Choroid plexus epithelial cell (primary cell): ENCODE results near the gene NRXN3.
A peak's percentile ranks its signal among the peaks of the same experiment; 100 is the strongest.
"Not testable (repeated sequence)": the region's sequence is repeated elsewhere in the genome, so short reads cannot be mapped to it uniquely, and the experiment has no call there.

Source experiments
- DNase-seq: peaks from one replicate; pipeline ENCODE4 v3.0.0-alpha.2; 2010; ENCODE audit warnings: low read depth
- H3K4me3 ChIP-seq: 2 replicates; pipeline ENCODE4 v1.5.1; 2011; ENCODE audit warnings: low read depth, mild to moderate bottlenecking, control low read depth, low read length, moderate library complexity
- TF ChIP-seq, protein P1 (sequence below): conservative IDR thresholded peaks from 2 replicates; pipeline ENCODE4 v1.5.1; 2011; ENCODE audit warnings: low read depth, mild to moderate bottlenecking, control low read depth, inconsistent platforms, low read length, moderate library complexity

Gene NRXN3

DNA sequence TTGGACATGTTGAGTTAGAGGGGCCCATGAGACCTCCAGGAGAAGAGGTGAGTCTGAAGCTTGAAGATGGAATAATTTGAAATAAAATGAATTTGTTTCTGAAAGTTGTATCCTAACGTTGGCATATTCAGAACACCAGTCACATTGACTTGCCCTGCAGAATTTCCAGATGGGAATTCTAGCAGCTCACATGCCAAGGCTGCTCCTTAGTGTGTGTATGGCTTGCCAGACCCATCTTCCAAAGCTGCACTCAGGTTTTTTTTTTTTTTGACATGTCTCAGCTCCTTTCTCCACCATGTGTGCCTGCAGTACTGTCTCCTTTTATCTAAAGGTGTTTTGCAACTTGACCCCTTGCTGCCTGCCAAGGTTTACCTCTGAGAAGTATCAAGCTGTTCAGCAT lies 261.9 kb downstream of the NRXN3 start:
- H3K4me3 ChIP-seq = no peak overlapping the region
- no peak for DNase-seq

DNA sequence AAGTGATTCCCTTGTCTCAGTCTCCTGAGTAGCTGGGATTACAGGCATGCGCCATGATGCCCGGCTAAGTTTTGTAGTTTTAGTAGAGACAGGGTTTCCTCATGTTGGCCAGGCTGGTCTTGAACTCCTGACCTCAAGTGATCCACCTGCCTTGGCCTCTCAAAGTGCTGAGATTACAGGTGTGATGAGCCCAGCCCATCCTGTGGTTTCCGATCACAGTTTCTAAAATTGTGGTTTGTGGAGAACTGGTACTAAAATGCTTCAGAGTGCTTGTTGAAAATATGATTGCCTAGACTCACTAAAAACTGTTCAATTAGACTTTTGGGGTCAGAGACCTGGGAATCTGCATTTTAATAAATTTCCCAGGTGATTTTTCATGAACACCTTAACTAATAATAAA lies 267.3 kb downstream of the NRXN3 start:
- not testable (repeated sequence) for H3K4me3 ChIP-seq, DNase-seq

More for the DNA sequence above, 261.9 kb downstream of the NRXN3 start:
- TF ChIP-seq, protein P1, sequence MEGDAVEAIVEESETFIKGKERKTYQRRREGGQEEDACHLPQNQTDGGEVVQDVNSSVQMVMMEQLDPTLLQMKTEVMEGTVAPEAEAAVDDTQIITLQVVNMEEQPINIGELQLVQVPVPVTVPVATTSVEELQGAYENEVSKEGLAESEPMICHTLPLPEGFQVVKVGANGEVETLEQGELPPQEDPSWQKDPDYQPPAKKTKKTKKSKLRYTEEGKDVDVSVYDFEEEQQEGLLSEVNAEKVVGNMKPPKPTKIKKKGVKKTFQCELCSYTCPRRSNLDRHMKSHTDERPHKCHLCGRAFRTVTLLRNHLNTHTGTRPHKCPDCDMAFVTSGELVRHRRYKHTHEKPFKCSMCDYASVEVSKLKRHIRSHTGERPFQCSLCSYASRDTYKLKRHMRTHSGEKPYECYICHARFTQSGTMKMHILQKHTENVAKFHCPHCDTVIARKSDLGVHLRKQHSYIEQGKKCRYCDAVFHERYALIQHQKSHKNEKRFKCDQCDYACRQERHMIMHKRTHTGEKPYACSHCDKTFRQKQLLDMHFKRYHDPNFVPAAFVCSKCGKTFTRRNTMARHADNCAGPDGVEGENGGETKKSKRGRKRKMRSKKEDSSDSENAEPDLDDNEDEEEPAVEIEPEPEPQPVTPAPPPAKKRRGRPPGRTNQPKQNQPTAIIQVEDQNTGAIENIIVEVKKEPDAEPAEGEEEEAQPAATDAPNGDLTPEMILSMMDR = no peak

DNA sequence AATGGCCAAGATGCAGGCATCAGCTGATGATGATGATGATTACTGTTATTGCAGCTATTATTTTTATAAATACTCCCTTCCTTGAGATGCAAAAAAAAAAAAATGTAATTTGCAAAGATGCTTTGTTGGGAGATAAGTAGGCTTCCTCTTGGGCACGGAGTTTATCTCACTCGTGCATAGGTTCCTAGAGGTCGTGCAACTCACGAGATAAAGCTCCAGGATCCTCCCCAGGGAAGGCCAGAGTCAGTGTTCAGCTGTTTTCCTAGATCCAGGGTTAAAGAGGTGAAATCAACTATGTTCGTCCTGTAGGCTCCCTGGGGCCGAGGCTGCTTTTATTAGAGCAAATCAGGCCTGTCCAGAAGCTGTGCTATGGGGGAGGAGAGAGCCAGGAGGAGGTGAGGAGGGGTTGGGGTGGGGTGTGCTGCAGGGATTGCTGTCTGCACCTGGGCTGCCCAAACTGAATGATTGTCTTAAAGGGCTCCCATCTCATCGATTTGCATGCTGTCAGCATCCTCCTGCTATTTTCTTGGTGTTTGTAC lies 270.3 kb downstream of the NRXN3 start:
- TF ChIP-seq, protein P1 = no peak
- no peak for DNase-seq
- no peak overlapping the region for H3K4me3 ChIP-seq

DNA sequence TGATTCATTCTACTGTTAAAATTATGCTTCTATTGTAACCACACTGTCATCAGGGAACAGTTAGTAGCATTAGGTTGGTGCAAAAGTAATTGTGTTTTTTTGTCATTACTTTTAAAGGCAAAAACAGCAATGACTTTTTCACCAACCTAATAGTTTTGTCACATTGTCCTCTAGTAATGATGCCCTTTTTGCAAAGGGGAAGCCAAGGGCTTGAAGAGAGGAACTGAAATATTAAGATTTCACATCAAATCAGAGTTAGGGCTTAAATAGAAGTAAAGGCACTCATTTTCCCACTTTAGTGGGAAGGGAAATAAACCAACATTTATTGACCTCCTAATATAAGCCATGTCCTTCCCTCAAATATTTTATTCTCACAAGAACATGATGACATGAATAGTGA lies 273.7 kb downstream of the NRXN3 start:
- TF ChIP-seq, protein P1 = no peak

DNA sequence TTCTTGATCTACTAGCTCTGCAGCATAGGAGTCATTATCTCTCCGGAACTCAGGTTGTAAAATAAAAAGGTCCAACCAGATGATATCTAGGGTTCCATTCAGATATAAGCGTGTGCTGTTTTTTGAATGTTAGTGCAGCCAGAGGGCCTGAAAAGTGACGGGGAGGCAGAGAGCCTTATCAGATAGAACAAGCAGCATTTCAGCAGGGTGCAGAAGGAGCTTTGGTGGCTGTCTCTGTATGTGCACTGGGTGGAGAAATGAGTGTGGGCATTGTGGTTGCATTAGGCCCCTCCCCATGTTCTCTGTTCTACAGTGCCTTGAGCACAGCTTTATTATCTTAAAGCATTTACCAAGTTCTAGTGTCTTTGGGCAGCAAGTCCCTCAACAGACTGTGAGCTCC lies 275.1 kb downstream of the NRXN3 start:
- TF ChIP-seq, protein P1 = no peak
- DNase-seq = no peak
- no peak overlapping the region for H3K4me3 ChIP-seq

More for the DNA sequence above, 273.7 kb downstream of the NRXN3 start:
- no peak for DNase-seq
- no peak overlapping the region for H3K4me3 ChIP-seq

GRCh38 chr14:78446807-78447206 lies 276.6 kb downstream of the NRXN3 start:
- no peak overlapping the region for H3K4me3 ChIP-seq
- peak; percentile 18 for DNase-seq
- TF ChIP-seq, protein P1 = no peak

- TF ChIP-seq, protein P1 = peak; percentile 64
- peak; percentile 38 for DNase-seq
- H3K4me3 ChIP-seq = no peak overlapping the region
Measured at GRCh38 chr14:78448164-78449094, 278.3 kb downstream of the NRXN3 start.
